ENCODE results near the gene SRBD1.
A peak's percentile ranks its signal among the peaks of the same experiment; 100 is the strongest.

The SRBD1 gene, protein sequence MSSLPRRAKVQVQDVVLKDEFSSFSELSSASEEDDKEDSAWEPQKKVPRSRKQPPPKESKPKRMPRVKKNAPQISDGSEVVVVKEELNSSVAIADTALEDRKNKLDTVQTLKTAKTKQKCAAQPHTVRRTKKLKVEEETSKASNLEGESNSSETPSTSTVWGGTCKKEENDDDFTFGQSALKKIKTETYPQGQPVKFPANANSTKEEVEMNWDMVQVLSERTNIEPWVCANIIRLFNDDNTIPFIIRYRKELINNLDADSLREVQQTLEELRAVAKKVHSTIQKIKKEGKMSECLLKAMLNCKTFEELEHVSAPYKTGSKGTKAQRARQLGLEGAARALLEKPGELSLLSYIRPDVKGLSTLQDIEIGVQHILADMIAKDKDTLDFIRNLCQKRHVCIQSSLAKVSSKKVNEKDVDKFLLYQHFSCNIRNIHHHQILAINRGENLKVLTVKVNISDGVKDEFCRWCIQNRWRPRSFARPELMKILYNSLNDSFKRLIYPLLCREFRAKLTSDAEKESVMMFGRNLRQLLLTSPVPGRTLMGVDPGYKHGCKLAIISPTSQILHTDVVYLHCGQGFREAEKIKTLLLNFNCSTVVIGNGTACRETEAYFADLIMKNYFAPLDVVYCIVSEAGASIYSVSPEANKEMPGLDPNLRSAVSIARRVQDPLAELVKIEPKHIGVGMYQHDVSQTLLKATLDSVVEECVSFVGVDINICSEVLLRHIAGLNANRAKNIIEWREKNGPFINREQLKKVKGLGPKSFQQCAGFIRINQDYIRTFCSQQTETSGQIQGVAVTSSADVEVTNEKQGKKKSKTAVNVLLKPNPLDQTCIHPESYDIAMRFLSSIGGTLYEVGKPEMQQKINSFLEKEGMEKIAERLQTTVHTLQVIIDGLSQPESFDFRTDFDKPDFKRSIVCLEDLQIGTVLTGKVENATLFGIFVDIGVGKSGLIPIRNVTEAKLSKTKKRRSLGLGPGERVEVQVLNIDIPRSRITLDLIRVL

DNA sequence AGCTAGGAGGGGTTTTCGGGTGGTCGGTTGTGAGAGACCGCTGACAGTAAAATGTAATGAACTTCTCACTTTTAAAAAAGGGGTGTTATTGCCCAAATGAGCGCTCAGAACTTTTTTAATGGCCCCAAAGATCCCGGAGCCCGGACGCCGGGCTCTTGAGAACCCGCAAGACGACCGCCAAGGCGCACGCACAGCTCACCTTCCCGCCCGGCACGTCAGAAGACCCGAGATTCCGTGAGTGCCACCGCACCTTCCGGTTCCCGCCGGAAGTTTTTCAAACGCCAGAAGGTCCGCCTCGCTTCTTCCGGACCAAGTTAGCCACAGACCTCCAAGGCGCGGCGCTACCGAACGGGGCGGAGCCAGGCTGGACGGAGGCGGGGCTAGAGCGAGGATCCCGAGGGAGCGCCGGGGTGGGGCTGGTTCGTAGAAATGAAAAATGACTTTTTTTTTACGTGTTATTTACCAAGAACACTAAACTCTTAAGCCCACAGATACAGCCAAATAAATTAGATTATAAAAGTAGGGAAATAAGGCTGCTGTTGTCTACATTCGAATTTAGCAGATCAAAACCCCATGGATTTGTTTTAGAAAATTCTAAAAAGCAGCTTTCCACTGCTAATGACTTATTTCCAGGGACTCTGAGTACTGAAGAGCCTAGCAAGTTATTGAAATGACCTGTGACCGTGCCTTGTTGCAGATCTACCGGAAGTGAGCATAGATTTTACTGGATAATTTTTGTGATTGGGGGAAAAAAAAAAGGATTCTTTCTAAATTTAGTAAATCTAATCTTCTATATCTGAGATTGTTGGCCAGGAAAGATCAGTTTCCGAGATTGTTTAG, at the start of gene SRBD1:
TSS of gene SRBD1 (minus strand) at position 248 of the 840 bp plus-strand sequence. CDS start 5,826 bp downstream, outside the sequence.
- DNase-seq, result peak; percentile 84

DNA sequence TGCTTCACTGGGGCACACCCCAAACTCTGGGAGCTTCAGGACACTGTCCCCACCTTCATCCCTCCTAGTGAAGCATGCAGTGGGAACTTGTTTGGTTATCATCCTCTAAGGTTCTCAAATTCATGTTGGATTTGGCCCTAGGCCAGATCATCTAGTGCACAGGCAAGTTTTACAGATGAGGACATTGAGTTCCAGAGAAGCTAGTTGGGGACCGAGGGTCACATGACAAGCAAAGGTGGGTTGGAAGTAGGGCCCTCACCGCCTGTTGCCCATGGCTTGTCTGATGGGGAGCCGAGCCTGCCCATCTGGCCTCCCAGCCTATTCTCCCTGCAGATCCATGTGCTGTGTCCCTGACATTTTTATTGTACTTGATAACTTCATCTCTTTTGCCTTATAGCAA, 43.2 kb upstream of the SRBD1 start:
- DNase-seq, result peak; percentile 25

DNA sequence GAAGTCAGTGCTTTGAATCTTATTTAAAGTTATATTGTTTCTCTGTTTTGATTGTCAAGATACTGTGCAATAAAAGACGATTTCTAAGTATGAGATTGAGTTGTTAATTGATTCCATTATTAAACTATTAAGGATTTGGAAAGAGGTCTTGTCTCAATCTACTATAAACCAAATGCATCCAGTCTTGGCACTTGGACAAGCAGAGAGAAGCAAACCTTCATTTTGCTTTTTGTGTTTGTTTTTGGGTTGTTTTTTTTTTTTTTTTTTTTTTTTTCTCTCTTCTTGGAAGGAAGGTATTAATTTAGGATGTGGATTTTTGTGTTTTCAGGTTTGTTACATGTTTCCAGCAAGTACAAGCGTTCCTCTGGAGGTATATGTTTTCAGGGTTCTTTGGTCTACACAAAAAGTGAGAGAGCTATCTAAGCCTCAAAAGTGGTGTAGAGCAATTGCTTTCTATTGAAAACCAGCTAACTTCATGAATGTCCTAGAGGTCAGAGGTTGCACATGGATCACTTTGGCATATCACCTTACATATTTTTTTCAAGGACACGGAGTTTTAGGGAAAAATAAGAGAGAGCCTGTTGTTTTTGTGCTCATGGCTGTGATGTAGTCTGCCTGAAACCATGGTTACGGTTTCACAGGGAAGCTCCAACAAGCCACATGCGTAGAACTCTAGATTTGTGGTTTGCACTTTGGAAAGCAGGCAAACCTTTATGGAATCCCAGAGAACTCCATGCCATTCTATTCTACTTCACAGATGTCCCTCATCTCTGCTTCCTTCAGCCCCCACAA, 42.3 kb upstream of the SRBD1 start:
- DNase-seq, result peak; percentile 23

DNA sequence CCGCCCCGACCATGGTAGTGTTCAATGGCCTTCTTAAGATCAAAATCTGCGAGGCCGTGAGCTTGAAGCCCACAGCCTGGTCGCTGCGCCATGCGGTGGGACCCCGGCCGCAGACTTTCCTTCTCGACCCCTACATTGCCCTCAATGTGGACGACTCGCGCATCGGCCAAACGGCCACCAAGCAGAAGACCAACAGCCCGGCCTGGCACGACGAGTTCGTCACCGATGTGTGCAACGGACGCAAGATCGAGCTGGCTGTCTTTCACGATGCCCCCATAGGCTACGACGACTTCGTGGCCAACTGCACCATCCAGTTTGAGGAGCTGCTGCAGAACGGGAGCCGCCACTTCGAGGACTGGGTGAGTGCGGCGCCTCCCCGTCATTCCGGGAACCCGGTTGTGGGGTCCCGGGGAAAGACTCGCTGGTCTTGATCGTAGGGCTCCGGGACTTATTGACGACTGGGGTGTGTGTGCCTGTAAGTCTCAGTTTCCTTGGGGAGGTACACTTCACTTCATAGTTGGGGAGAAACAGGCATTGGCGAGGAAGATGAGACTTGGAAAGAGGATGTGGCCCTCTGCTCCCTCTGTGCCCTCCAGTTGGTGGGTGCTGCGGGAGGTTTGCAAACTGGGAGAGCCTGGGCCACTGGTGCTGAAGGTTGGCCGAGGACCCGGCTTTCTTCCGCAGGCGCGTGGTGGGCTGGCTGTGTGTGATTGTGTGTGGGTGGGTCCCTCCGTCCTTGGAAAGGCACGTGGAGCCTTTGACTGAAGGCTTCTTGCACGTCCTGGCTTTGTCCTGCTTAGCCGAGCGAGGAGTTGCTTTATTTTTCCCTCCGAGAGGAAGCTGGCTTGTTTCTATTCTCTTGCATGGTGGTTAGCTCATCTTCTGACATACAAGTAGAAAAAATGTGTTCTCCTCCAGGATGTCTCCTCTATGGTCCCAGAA, 41.3 kb upstream of the SRBD1 start:
- peak; percentile 45 for DNase-seq

DNA sequence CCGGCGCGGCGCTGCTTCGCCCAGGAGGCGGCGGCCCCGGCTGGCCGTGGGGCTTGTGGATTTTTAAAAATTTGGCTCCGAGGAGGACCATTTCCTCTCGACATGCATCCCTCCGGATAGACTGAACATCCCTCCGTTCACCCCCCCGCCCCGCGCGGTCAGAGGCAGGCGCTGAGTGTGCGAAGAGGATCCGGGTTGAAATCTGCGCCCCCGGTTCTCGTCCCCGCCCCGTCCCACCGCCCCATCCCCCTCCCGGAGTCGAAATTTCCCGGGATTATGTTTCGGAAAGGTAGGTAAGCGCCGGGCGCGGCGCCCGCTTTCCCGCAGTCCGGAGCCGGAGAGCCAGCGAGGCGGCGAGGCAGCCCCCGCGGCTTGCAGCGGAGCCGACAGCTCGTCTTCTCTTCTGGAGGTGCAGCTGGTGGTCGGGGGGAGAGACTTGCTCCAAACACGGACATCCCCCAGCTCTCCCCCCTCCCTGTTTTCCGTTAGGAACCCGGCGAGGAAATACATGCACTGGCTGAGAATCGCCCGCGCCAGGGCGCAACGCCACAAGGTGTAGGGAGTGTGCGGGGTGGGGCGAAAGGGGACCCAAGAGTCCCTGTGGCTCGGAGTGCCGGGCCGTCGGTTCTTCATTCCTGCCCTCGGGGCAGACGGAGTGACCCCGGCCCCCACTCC, 40.5 kb upstream of the SRBD1 start, which contains the start of gene PRKCE:
TSS of gene PRKCE (plus strand) at position 261 of the 675 bp plus-strand sequence.
- peak; percentile 20 for DNase-seq

DNA sequence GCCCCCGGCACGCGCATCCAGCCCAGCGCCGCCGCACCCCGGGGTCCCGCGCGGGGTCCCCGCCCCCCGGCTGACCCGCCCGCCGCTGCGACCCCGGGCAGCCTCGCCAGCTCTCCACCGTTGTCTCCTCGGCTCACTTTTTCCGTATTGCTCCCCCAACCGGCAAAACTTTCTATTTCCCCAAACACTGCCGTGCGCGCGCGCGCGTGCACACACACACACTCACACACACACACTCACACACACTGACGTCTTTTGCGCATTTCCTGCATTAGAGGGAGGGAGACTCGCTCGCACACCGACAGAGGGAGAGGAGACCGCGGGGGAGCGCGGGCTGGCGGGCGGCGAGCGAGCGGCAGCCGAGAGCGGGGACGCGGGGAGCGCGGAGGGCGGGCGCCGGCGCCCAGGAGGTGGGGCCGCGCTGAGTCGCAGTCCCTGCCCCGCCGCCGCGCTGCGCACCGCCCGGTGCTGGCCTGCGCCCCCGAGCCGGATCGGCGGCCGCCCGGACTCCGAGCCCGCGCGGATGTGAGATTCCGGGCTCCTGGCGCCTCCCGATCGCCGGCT, 39.9 kb upstream of the SRBD1 start:
- peak; percentile 78 for DNase-seq

DNA sequence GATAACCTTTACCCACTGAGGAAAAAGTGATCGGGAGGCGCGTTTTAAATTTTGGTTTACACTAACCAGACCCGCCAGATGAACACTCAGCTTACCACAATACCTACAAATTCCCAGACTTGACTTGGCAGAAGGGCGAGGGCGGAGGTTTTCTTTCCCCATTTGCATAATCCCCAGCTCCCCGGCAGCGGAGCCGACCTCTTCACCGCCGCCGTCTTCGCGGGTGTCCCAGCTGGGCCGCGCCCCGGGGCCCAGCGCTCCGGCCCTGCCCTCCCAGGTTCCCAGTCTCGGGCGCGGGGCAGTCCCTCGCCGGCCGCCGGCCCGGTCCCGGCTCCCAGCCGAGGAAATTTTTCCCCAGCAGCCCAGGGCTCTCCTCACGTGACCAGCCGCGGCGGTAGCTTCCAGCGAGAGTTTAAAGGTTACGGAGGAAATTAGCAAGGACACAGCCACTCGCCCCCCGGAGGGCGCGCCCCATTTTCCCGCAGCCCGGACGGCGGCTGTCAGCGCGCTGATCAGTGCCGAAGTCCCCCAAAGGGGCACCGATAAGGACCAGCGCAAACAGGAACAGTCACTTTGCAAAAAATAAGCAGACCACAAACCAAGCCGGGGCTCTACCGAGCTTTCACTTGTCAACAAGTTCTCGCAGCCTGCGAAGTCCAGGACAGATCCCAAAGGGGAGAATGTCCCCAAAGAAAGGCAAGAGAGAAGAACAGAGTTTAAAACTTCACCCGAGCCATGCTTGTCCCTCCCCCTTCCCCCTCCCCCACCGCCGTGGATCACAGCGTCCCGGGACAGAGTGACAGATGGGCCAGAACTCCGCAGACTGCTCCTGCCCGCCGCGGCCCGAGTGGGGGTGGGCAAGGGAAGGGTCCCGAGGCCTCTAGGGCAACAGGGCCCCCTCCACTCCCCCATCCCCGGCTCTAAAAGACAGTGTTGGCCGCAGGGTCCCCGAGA, 39.1 kb upstream of the SRBD1 start:
- peak; percentile 37 for DNase-seq

DNA sequence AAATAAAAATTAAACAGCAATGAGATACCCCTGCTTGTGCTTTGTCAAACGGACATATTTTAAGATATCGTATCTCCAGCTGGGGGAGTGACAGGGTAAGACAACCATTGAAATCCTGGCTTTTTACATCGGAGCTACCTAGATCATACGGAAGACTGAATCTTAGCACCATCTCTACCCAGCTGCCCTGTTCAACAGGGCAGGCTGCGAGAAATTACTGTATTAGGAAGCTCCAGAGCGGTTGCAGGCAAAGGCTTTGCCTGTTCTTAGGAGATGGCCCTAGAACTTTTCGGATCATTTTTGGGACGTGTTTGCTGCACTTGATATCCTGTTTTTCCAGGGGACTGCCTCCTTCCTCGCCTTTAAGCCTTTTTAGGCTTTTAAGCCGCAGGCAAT, 38.4 kb upstream of the SRBD1 start:
- DNase-seq, result peak; percentile 7

DNA sequence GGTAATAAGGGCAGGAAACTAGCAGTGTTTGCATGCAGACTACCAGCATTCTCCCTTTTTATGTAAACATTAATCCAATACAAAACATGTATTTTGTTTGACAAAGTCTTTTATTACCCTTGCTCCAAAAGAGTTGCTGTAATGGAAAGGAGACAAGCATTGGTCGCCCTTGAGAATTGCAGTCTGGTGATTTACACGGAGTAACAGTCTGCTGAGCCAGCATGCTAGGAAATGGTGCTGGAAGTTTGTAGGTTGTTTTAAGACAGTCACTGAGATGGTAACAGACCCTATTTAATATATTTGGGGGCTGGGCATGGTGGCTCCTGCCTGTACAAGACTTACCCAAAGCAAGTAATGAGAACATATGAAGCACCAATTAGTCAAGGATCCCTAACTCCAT, 37.6 kb upstream of the SRBD1 start:
- no peak for DNase-seq

DNA sequence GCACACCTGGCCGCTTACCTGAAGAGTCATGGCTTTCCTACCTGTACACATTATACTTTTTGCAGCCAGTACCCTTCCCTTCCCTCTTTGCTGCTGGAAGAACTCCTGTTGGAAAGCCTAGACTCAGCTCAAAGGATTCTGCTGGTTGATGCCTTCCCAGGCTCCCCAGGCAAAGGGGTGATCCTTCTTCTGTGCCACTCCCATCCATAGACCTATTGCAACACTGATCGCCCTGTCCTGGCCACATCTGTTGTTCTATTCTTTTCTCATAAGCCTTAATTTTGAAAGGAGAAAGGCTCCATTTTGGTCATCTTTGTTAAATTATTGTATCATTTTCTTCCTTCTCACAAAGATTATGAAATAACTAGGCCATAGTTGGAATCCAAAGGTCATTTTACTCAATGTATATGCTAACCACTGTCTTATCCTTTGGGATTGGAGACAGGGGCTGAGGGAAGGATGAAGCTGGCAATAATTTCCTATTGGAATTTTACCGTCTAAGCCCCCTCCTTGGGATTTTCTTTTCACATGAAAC, 37.0 kb upstream of the SRBD1 start:
- DNase-seq, result no peak

DNA sequence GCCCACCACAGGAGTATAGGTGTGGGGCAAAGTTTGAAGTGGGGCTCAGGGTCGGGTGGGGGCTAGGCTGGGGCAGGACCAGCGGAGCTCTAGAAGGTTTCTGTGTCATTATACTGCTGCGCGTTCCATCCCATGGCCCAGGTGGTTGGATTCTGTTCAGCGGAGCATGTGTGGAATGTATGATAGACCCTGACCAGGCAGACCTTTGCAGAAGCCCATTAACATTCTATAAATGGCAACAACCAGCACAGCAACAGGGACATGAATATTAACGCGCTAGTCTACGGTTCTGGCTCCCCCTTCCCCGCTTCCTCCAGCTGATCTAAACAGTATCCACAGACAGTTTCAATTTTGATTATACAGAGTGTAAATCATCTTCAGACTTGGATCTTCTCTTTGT, 36.3 kb upstream of the SRBD1 start:
- no peak for DNase-seq

DNA sequence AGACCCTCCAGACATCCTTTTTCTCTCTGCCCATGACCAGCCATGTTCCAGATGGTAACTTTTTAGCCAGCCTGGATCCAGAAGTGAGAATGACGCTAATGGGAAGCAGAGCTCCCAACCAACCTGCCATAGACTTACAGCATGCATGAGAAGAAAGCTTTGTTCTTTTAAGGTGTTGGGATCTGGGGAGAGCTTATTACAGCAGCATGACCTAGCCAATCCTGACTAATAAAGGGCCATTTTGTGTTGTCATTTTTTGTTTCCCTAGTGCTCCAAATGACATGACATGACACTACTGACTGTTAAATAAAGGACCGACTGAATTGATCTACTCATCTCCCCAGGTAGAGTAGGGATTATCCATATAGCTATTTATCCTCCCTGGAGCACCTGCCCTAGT, 35.2 kb upstream of the SRBD1 start:
- no peak for DNase-seq

DNA sequence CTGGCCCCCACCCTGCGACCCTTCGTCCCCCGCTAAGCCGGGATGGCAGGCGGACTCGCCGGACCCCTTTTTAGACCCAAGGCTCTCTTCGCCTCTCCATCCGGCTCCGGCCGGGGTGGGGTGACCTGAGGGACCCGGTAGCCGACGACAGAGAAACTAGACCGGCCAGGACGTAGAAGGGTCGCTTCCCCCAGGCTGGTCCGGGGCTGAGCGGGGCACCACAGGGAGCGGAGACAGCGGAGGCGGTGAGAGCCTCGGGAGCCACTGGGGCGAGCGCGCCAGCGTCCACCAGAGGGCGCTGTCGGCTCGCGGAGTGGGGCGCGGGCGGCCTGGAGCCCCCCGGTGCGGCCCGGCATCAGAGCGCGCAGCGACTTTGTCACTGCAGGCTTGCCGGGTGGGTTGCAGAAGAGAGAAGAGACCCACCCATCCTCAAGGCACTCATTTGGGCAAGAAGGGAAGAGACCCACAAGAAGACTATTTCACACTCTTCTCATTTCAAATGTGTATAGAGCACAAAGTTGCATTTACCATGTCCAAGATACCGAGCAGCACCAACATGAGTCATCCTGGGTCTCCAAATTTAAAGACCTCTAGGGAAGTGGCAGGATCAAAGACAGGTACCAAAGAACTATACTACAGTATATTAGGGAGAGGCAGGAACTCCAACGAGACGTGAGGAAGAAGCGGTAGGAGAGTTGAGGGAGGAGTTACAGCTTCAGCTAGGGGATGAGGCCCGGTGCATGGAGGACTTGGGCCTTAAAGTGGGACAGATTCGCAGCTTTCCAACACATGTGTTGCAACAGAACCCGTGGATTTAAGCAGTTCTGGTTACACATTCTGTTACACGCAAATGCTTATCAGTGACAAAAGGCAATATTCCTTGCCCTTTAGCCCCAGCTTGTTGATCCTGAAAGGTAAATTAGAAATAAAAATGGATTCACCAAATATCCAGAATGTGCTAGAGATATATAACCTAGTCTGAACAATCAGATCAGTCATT, 32.8 kb upstream of the SRBD1 start:
- peak; percentile 63 for DNase-seq

DNA sequence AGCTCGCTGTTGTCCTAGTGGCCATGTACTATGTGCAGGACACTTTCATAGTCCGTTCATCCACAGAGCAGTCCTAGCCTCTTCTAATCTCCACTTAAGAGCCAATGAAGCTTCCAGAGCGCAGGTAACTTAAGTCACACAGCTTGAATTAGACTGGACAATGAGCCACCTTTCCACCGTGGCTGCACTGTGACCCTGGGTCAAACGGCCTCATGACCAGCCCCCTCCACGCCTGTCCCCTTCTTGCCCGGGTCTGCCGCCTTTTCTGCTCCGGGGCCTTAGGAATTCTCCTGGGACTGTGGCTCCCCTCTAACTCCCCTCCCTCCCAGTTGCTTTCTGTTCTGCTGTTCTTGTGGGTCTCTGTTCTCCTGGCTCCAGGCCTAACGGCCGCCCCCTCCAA, 32.0 kb upstream of the SRBD1 start:
- DNase-seq, result no peak

DNA sequence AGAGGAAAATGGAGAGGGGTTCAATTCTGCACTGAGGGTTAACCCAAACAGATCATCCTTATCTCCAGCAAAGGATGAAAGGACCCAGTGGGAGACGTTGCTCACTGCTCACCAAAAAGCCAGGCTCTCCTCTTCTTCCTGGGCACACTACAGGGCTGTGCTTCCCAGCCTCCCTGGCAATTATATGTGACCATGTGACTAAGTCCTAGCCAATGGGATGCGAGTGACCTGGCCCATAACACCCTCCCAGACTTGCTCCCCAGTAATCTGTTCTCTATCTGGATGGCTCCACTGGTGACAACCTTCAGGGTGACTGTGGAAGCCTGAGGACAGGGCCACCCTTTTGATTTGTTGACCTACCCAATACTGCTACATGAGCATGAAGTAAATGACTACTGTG, 29.5 kb upstream of the SRBD1 start:
- DNase-seq, result no peak

DNA sequence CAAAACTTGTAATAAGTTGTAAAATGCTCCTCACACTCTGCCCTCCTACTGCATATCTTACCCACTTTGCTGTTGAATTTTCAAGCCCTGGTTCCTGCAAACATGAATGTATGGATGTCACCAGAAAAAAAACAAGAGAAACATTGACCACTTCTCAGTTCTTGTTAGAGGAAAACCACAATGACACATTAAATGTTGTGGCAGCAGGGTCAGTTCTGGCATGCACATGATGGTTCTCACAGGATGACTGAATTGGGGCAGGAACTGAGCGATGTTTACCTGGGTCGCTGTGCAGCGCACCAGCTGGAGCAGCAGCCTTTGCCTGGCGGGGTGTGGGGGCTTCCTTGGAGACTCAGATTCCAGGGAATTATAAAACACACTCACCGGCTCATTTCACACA, 26.4 kb upstream of the SRBD1 start:
- DNase-seq, result no peak

DNA sequence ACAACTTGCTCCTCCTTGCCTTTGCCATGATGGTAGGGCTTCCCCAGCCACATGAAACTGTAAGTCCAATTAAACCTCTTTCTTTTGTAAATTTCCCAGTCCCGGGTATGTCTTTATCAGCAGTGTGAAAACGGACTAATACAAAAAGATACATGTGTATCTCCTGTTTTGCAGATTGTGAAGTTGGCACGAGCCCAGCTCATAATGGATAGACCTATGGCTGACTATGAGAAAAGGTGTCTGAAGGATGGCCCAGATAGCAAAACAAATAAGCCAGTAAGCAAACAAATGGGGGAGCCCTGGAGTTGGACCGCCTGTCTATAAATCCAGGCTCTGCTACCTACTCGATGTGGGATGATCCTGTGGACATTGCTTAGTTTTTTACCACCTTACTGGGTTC, 24.9 kb upstream of the SRBD1 start:
- no peak for DNase-seq
